Loucy (cell line): ENCODE results near the gene PIWIL1.

Experiments
- H2AFZ ChIP-seq: fragments of 200-600 bp; sonication (generic); 2 replicates; pipeline ENCODE4 v1.6.0; 2016; ENCODE audit warnings: antibody characterized with exemption, mild to moderate bottlenecking, low read length, moderate library complexity
- H3F3A ChIP-seq: fragments of 200-600 bp; 2 replicates; pipeline ENCODE4 v1.6.0; 2016; ENCODE audit warnings: antibody characterized with exemption, low read depth, mild to moderate bottlenecking
- H3K27me3 ChIP-seq: fragments of 200-600 bp; sonication (generic); 2 replicates; pipeline ENCODE4 v1.6.1; 2014; ENCODE audit warnings: low read length, mild to moderate bottlenecking; ENCODE audit not compliant: insufficient read depth, poor library complexity, severe bottlenecking
- H3K36me3 ChIP-seq: fragments of 200-600 bp; sonication (generic); 2 replicates; pipeline ENCODE4 v1.6.1; 2016; ENCODE audit warnings: low read length; ENCODE audit not compliant: insufficient read depth
- H3K4me1 ChIP-seq: fragments of 200-600 bp; sonication (generic); 2 replicates; pipeline ENCODE4 v1.5.1; 2014; ENCODE audit warnings: low read length, mild to moderate bottlenecking; ENCODE audit not compliant: insufficient read depth, poor library complexity, severe bottlenecking
- H3K4me2 ChIP-seq: fragments of 200-600 bp; sonication (generic); 2 replicates; pipeline ENCODE4 v1.6.0; 2014; ENCODE audit warnings: antibody characterized with exemption, low read length, low read depth, mild to moderate bottlenecking; ENCODE audit not compliant: poor library complexity, severe bottlenecking
- H3K4me3 ChIP-seq: fragments of 200-600 bp; sonication (generic); 2 replicates; pipeline ENCODE4 v1.5.1; 2014; ENCODE audit warnings: low read length, mild to moderate bottlenecking, mixed read lengths; ENCODE audit not compliant: poor library complexity, severe bottlenecking
- H3K79me2 ChIP-seq: fragments of 200-600 bp; sonication (generic); 2 replicates; pipeline ENCODE4 v1.6.1; 2014; ENCODE audit warnings: low read length; ENCODE audit not compliant: insufficient read depth
- H3K9ac ChIP-seq: fragments of 200-600 bp; sonication (generic); 2 replicates; pipeline ENCODE4 v1.6.0; 2014; ENCODE audit warnings: mild to moderate bottlenecking, low read depth, low read length, moderate library complexity; ENCODE audit not compliant: poor library complexity, severe bottlenecking
- H3K9me2 ChIP-seq: fragments of 200-600 bp; sonication (generic); replicated peaks from 2 replicates; pipeline ENCODE4 v1.6.1; 2016; ENCODE audit warnings: low read depth, low read length, mixed read lengths
- H3K9me3 ChIP-seq: fragments of 200-600 bp; sonication (generic); 2 replicates; pipeline ENCODE4 v1.6.1; 2014; ENCODE audit warnings: mild to moderate bottlenecking, antibody characterized with exemption, low read length, low read depth; ENCODE audit not compliant: insufficient read depth
- H4K20me1 ChIP-seq: fragments of 200-600 bp; sonication (generic); 2 replicates; pipeline ENCODE4 v1.6.0; 2014; ENCODE audit warnings: antibody characterized with exemption, low read length, mild to moderate bottlenecking; ENCODE audit not compliant: insufficient read depth, poor library complexity, severe bottlenecking
- CTCF ChIP-seq: fragments of 200-600 bp; sonication (generic); conservative IDR thresholded peaks from 2 replicates; pipeline ENCODE4 v1.5.1; 2014; ENCODE audit warnings: mild to moderate bottlenecking, antibody characterized with exemption, low read length
- EZH2phosphoT487 ChIP-seq: fragments of 200-600 bp; IDR thresholded peaks from 2 replicates; pipeline ENCODE4 v1.6.1; 2018; ENCODE audit warnings: antibody characterized with exemption, mild to moderate bottlenecking, moderate library complexity, borderline replicate concordance

PIWIL1 gene

GRCh38 chr12:130334399-130334798, 3.3 kb upstream of the PIWIL1 start:
- no peaks in the 10 kb centered on the region for H3K4me1 ChIP-seq
- H3F3A ChIP-seq: no peaks in the 10 kb centered on the region
- H3K27me3 ChIP-seq: no peaks in the 10 kb centered on the region
- no peak overlapping the region for H3K4me3 ChIP-seq
- H3K9me2 ChIP-seq: no peaks in the 10 kb centered on the region
- no peaks in the 10 kb centered on the region for H3K36me3 ChIP-seq
- no peak overlapping the region for H3K4me2 ChIP-seq
- no peaks in the 10 kb centered on the region for H3K79me2 ChIP-seq
- TF ChIP-seq EZH2phosphoT487 (no peak), CTCF (no peak)
- no peaks in the 10 kb centered on the region for H4K20me1 ChIP-seq
- no peak overlapping the region for H2AFZ ChIP-seq
- no peaks in the 10 kb centered on the region for H3K9me3 ChIP-seq
- no peak overlapping the region for H3K9ac ChIP-seq

DNA sequence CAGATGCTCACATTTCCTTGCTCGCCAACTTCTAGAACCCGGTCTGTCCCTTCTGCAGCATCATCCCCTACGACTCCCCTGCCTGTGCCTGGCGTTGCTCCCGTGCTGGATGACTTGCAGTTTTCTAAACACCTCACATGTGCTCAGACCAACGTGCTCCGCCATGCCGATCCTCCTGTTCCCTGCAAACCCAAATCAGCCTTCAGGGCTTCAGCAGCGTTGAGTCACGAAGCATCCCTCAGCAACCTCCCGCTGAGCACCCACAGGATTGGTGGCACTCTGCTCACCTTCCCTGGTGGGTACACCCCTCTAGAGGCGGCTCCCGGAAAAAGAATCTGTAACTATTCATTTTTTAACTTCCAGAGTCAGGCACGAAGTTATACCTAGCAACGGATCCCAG, 2.8 kb upstream of the PIWIL1 start:
- Histone ChIP-seq H3K4me2 (peak overlapping the region; percentile 12), H3K79me2 (no peaks in the 10 kb centered on the region), H3F3A (no peaks in the 10 kb centered on the region), H3K36me3 (no peaks in the 10 kb centered on the region), H4K20me1 (no peaks in the 10 kb centered on the region), H3K4me3 (no peak overlapping the region), H3K27me3 (no peaks in the 10 kb centered on the region), H3K4me1 (no peaks in the 10 kb centered on the region), H3K9me3 (no peaks in the 10 kb centered on the region), H3K9me2 (no peaks in the 10 kb centered on the region), H2AFZ (0 out of 2 replicates have a peak overlapping the region, but pooled peaks have one; percentile 9), H3K9ac (no peak overlapping the region)
- TF ChIP-seq CTCF (no peak), EZH2phosphoT487 (no peak)

GRCh38 chr12:130335517-130336392, 1.9 kb upstream of the PIWIL1 start:
- TF ChIP-seq CTCF (peak; percentile 76), EZH2phosphoT487 (no peak)
- Histone ChIP-seq H3K9me2 (no peaks in the 10 kb centered on the region), H3K4me2 (peak overlapping the region; percentile 12), H2AFZ (0 out of 2 replicates have a peak overlapping the region, but pooled peaks have one; percentile 9), H3K9ac (no peak overlapping the region), H3K27me3 (no peaks in the 10 kb centered on the region), H3K4me3 (no peak overlapping the region), H3F3A (no peaks in the 10 kb centered on the region), H3K36me3 (no peaks in the 10 kb centered on the region), H3K79me2 (no peaks in the 10 kb centered on the region), H4K20me1 (no peaks in the 10 kb centered on the region), H3K9me3 (no peaks in the 10 kb centered on the region), H3K4me1 (no peaks in the 10 kb centered on the region)
